ENCODE results near the gene SLC35F5.
"Not testable (repeated sequence)": the region's sequence is repeated elsewhere in the genome, so short reads cannot be mapped to it uniquely, and the experiment has no call there.

SLC35F5 gene

GRCh38 chr2:113756355-113757137 is at the start of gene SLC35F5:
Gene SLC35F5, minus strand, starts transcription at chr2:113756642. Its CDS starts 233 bp downstream, at chr2:113756409.
- DNase-seq (ENCODE audit: low spot score) = peak; percentile 81

- peak; percentile 42 for DNase-seq (ENCODE audit: low spot score)
These were observed 42.9 kb upstream of the SLC35F5 start for GRCh38 chr2:113799375-113799774.

GRCh38 chr2:113797237-113797636 is 40.8 kb upstream of the SLC35F5 start:
- DNase-seq (ENCODE audit: low spot score) = no peak

- DNase-seq (ENCODE audit: low spot score) = no peak
These were observed 40.2 kb upstream of the SLC35F5 start for GRCh38 chr2:113796592-113797175.

- DNase-seq (ENCODE audit: low spot score) = no peak
These were observed 39.0 kb upstream of the SLC35F5 start for GRCh38 chr2:113795405-113795920.

GRCh38 chr2:113791697-113792590 is 35.5 kb upstream of the SLC35F5 start:
- no peak for DNase-seq (ENCODE audit: low spot score)

GRCh38 chr2:113784823-113785744 is 28.6 kb upstream of the SLC35F5 start:
- no peak for DNase-seq (ENCODE audit: low spot score)

GRCh38 chr2:113780472-113780871 is 24.0 kb upstream of the SLC35F5 start:
- no peak for DNase-seq (ENCODE audit: low spot score)

- DNase-seq (ENCODE audit: low spot score) = no peak
These were observed 20.9 kb upstream of the SLC35F5 start for GRCh38 chr2:113777371-113777770.

GRCh38 chr2:113776949-113777348 is 20.5 kb upstream of the SLC35F5 start:
- no peak for DNase-seq (ENCODE audit: low spot score)

- not testable (repeated sequence) for DNase-seq (ENCODE audit: low spot score)
These were observed 18.2 kb upstream of the SLC35F5 start for GRCh38 chr2:113774616-113775015.

- DNase-seq (ENCODE audit: low spot score) = no peak
These were observed 14.5 kb upstream of the SLC35F5 start for GRCh38 chr2:113770929-113771328.

GRCh38 chr2:113769555-113769954 is 13.1 kb upstream of the SLC35F5 start:
- no peak for DNase-seq (ENCODE audit: low spot score)

GRCh38 chr2:113768770-113769169 is 12.3 kb upstream of the SLC35F5 start:
- DNase-seq (ENCODE audit: low spot score) = no peak

- no peak for DNase-seq (ENCODE audit: low spot score)
These were observed 11.5 kb upstream of the SLC35F5 start for GRCh38 chr2:113767811-113768460.

GRCh38 chr2:113765276-113765675 is 8.8 kb upstream of the SLC35F5 start:
- peak; percentile 6 for DNase-seq (ENCODE audit: low spot score)

- DNase-seq (ENCODE audit: low spot score) = no peak
These were observed 6.1 kb upstream of the SLC35F5 start for GRCh38 chr2:113762377-113763118.

GRCh38 chr2:113760400-113760799 is 4.0 kb upstream of the SLC35F5 start:
- DNase-seq (ENCODE audit: low spot score) = no peak

GRCh38 chr2:113757138-113757657 is 756 bp upstream of the SLC35F5 start:
- peak; percentile 3 for DNase-seq (ENCODE audit: low spot score)
